ENCODE results near the gene IQCH.

The IQCH gene

GRCh38 chr15:67372986-67373675 is 118.5 kb downstream of the IQCH start:
- Histone ChIP-seq H3K27me3 (ENCODE audit: insufficient read depth, low read length) (no peaks in the 10 kb centered on the region), H3K9me2 (ENCODE audit: low read depth, low read length) (no peaks in the 10 kb centered on the region), H3F3A (ENCODE audit: insufficient read depth, low read length) (no peaks in the 10 kb centered on the region), H3K4me2 (ENCODE audit: low read length) (no peak overlapping the region), H3K9me3 (ENCODE audit: low read length) (no peaks in the 10 kb centered on the region), H3K4me1 (ENCODE audit: insufficient read depth, low read length, severe bottlenecking) (no peaks in the 10 kb centered on the region), H3K27ac (ENCODE audit: low read depth, low read length, poor library complexity, severe bottlenecking) (no peak overlapping the region), H3K79me2 (ENCODE audit: insufficient read depth, low read length) (no peaks in the 10 kb centered on the region), H3K9ac (ENCODE audit: low read length) (no peak overlapping the region), H2AFZ (ENCODE audit: low read length) (no peak overlapping the region), H3K36me3 (ENCODE audit: insufficient read depth, low read length) (no peaks in the 10 kb centered on the region), H4K20me1 (ENCODE audit: insufficient read depth, low read length) (no peaks in the 10 kb centered on the region), H3K4me3 (ENCODE audit: low read depth, low read length, poor library complexity, severe bottlenecking) (no peak overlapping the region)
- TF ChIP-seq CTCF (IDR thresholded peaks at IDR 0.05; ENCODE audit: low read length) (no peak), EZH2 (IDR thresholded peaks at IDR 0.05; ENCODE audit: borderline replicate concordance, low read length) (no peak)

GRCh38 chr15:67373971-67374370 is 119.4 kb downstream of the IQCH start:
- no peak overlapping the region for H2AFZ ChIP-seq (ENCODE audit: low read length)
- no peak overlapping the region for H3K4me3 ChIP-seq (ENCODE audit: low read depth, low read length, poor library complexity, severe bottlenecking)
- no peak overlapping the region for H3K27ac ChIP-seq (ENCODE audit: low read depth, low read length, poor library complexity, severe bottlenecking)
- no peaks in the 10 kb centered on the region for H4K20me1 ChIP-seq (ENCODE audit: insufficient read depth, low read length)
- no peaks in the 10 kb centered on the region for H3K9me3 ChIP-seq (ENCODE audit: low read length)
- H3K4me1 ChIP-seq (ENCODE audit: insufficient read depth, low read length, severe bottlenecking): no peaks in the 10 kb centered on the region
- no peaks in the 10 kb centered on the region for H3K27me3 ChIP-seq (ENCODE audit: insufficient read depth, low read length)
- H3K4me2 ChIP-seq (ENCODE audit: low read length): no peak overlapping the region
- H3K9me2 ChIP-seq (ENCODE audit: low read depth, low read length): no peaks in the 10 kb centered on the region
- H3K36me3 ChIP-seq (ENCODE audit: insufficient read depth, low read length): no peaks in the 10 kb centered on the region
- TF ChIP-seq EZH2 (IDR thresholded peaks at IDR 0.05; ENCODE audit: borderline replicate concordance, low read length) (no peak), CTCF (IDR thresholded peaks at IDR 0.05; ENCODE audit: low read length) (no peak)
- H3F3A ChIP-seq (ENCODE audit: insufficient read depth, low read length): no peaks in the 10 kb centered on the region
- H3K79me2 ChIP-seq (ENCODE audit: insufficient read depth, low read length): no peaks in the 10 kb centered on the region
- H3K9ac ChIP-seq (ENCODE audit: low read length): no peak overlapping the region

- Histone ChIP-seq H3K27me3 (ENCODE audit: insufficient read depth, low read length) (no peaks in the 10 kb centered on the region), H3K4me2 (ENCODE audit: low read length) (no peak overlapping the region), H3K9me3 (ENCODE audit: low read length) (no peaks in the 10 kb centered on the region), H3F3A (ENCODE audit: insufficient read depth, low read length) (no peaks in the 10 kb centered on the region), H3K4me1 (ENCODE audit: insufficient read depth, low read length, severe bottlenecking) (no peaks in the 10 kb centered on the region), H3K9me2 (ENCODE audit: low read depth, low read length) (no peaks in the 10 kb centered on the region), H2AFZ (ENCODE audit: low read length) (no peak overlapping the region), H3K4me3 (ENCODE audit: low read depth, low read length, poor library complexity, severe bottlenecking) (no peak overlapping the region), H3K27ac (ENCODE audit: low read depth, low read length, poor library complexity, severe bottlenecking) (no peak overlapping the region), H4K20me1 (ENCODE audit: insufficient read depth, low read length) (no peaks in the 10 kb centered on the region), H3K79me2 (ENCODE audit: insufficient read depth, low read length) (no peaks in the 10 kb centered on the region), H3K36me3 (ENCODE audit: insufficient read depth, low read length) (no peaks in the 10 kb centered on the region), H3K9ac (ENCODE audit: low read length) (no peak overlapping the region)
- no peak for TF ChIP-seq EZH2 (IDR thresholded peaks at IDR 0.05; ENCODE audit: borderline replicate concordance, low read length)
- TF ChIP-seq CTCF (IDR thresholded peaks at IDR 0.05; ENCODE audit: low read length): no peak
Measured at GRCh38 chr15:67379530-67379929, 124.9 kb downstream of the IQCH start.
